ENCODE results near the gene PXDC1. TPM values are rescaled to one million over a fixed set of nuclear protein-coding genes. Genes with fewer than 3 reads are reported as not detected.

PXDC1 gene
- total and polyA plus RNA-seq, 4 donors: 24.1 to 106 (median 77.6) TPM

- Histone ChIP-seq H3K4me1 (ENCODE audit: control insufficient read depth in 4 of 4, insufficient read depth in 4 of 4, low read length in 3 of 4) (peaks cover 22 to 56% (median 44%) of the 10 kb centered on the region in 4 donors), H3K9ac (ENCODE audit: low read depth in 1 of 2, low read length in 2 of 2) (peak overlapping the region; percentile 72 to 88), H3K27ac (ENCODE audit: low read depth in 1 of 2, low read length in 2 of 2) (peak overlapping the region; percentile 96 to 99), H3K36me3 (ENCODE audit: control insufficient read depth in 4 of 4, insufficient read depth in 3 of 4, low read depth in 1 of 4, low read length in 3 of 4) (peaks cover 0 to 5% (median 0%) of the 10 kb centered on the region in 4 donors), H3K4me3 (ENCODE audit: low read depth in 1 of 3, low read length in 3 of 3) (peak overlapping the region; percentile 56 to 88 (median 87)), H3K9me3 (ENCODE audit: control insufficient read depth in 4 of 4, low read length in 3 of 4) (no peaks in the 10 kb centered on the region), H3K27me3 (ENCODE audit: control insufficient read depth in 4 of 4, insufficient read depth in 4 of 4, low read length in 3 of 4) (no peaks in the 10 kb centered on the region)
- no peak for DNase-seq (ENCODE audit: low spot score)
- 50% methylated on average over 24 of the region's 24 CpGs for WGBS
- TF ChIP-seq ATF3 (IDR thresholded peaks at IDR 0.05) (no peak), REST (IDR thresholded peaks at IDR 0.05) (no peak), YY1 (IDR thresholded peaks at IDR 0.05) (no peak), RXRA (IDR thresholded peaks at IDR 0.05) (no peak), SP1 (IDR thresholded peaks at IDR 0.05) (no peak), NR2F2 (IDR thresholded peaks at IDR 0.05) (no peak), GABPA (IDR thresholded peaks at IDR 0.05 in 1 of 2, conservative IDR thresholded peaks at IDR 0.05 in 1 of 2) (no peak)
These were observed 2.3 kb downstream of the PXDC1 start for GRCh38 chr6:3749067-3749841.

GRCh38 chr6:3748208-3749066, 3.1 kb downstream of the PXDC1 start:
- Histone ChIP-seq H3K36me3 (ENCODE audit: control insufficient read depth in 4 of 4, insufficient read depth in 3 of 4, low read depth in 1 of 4, low read length in 3 of 4) (peaks cover 0 to 5% (median 0%) of the 10 kb centered on the region in 4 donors), H3K9ac (ENCODE audit: low read depth in 1 of 2, low read length in 2 of 2) (peak overlapping the region; percentile 4 to 65), H3K4me1 (ENCODE audit: control insufficient read depth in 4 of 4, insufficient read depth in 4 of 4, low read length in 3 of 4) (peaks cover 23 to 64% (median 53%) of the 10 kb centered on the region in 4 donors), H3K4me3 (ENCODE audit: low read depth in 1 of 3, low read length in 3 of 3) (peak overlapping the region in 2 of 3 donors; percentile 56 to 87), H3K27ac (ENCODE audit: low read depth in 1 of 2, low read length in 2 of 2) (peak overlapping the region; percentile 96 to 99), H3K9me3 (ENCODE audit: control insufficient read depth in 4 of 4, low read length in 3 of 4) (no peaks in the 10 kb centered on the region), H3K27me3 (ENCODE audit: control insufficient read depth in 4 of 4, insufficient read depth in 4 of 4, low read length in 3 of 4) (no peaks in the 10 kb centered on the region)
- DNase-seq (ENCODE audit: low spot score): peak; percentile 57
- 48% methylated on average over 12 of the region's 12 CpGs for WGBS
- TF ChIP-seq EGR1 (IDR thresholded peaks at IDR 0.05; ENCODE audit: low read depth in 2 of 2) (no peak), MAX (IDR thresholded peaks at IDR 0.05) (no peak), HNF4A (conservative IDR thresholded peaks at IDR 0.05) (peak; percentile 15 to 48), YY1 (IDR thresholded peaks at IDR 0.05) (peak; percentile 58), FOXA2 (IDR thresholded peaks at IDR 0.05) (no peak), REST (IDR thresholded peaks at IDR 0.05) (no peak), CTCF (IDR thresholded peaks at IDR 0.05; ENCODE audit: low read depth, low read length, missing input control) (peak; percentile 44), TAF1 (conservative IDR thresholded peaks at IDR 0.05) (no peak), NR2F2 (IDR thresholded peaks at IDR 0.05) (peak; percentile 41), SP1 (IDR thresholded peaks at IDR 0.05) (no peak), RXRA (IDR thresholded peaks at IDR 0.05) (peak; percentile 53 to 78), ATF3 (IDR thresholded peaks at IDR 0.05) (no peak), FOXA1 (IDR thresholded peaks at IDR 0.05) (no peak), GABPA (IDR thresholded peaks at IDR 0.05 in 1 of 2, conservative IDR thresholded peaks at IDR 0.05 in 1 of 2) (no peak), JUND (IDR thresholded peaks at IDR 0.05) (no peak), RAD21 (IDR thresholded peaks at IDR 0.05) (peak; percentile 78 to 85)

All from liver (tissue), 9 donors.